MM.1S (cell line): Measurements from ENCODE around the gene NLGN2.

Source experiments
- DNase-seq: peaks from one replicate; pipeline ENCODE4 v3.0.0-alpha.2; 2015
- H2AFZ ChIP-seq: fragments of 300-600 bp; sonication (generic); 2 replicates; pipeline ENCODE4 v1.6.0; 2016; ENCODE audit warnings: antibody characterized with exemption, low read length
- H3F3A ChIP-seq: fragments of 300-600 bp; sonication (generic); 2 replicates; pipeline ENCODE4 v1.6.1; 2016; ENCODE audit warnings: mild to moderate bottlenecking, antibody characterized with exemption, low read length, moderate library complexity, mixed read lengths; ENCODE audit not compliant: insufficient read depth
- H3K27ac ChIP-seq: fragments of 300-600 bp; sonication (generic); 2 replicates; pipeline ENCODE4 v1.5.1; 2016; ENCODE audit warnings: mild to moderate bottlenecking, low read length
- H3K27me3 ChIP-seq: fragments of 300-600 bp; sonication (generic); replicated peaks from 2 replicates; pipeline ENCODE4 v1.6.0; 2016; ENCODE audit warnings: low read length; ENCODE audit not compliant: insufficient read depth
- H3K36me3 ChIP-seq: fragments of 300-600 bp; sonication (generic); replicated peaks from 2 replicates; pipeline ENCODE4 v1.6.1; 2016; ENCODE audit warnings: mild to moderate bottlenecking, low read length, mixed read lengths; ENCODE audit not compliant: insufficient read depth
- H3K4me1 ChIP-seq: fragments of 300-600 bp; sonication (generic); 2 replicates; pipeline ENCODE4 v1.6.1; 2016; ENCODE audit warnings: low read length, mixed read lengths
- H3K4me2 ChIP-seq: fragments of 300-600 bp; sonication (generic); 2 replicates; pipeline ENCODE4 v1.6.0; 2016; ENCODE audit warnings: low read depth, low read length
- H3K4me3 ChIP-seq: fragments of 300-600 bp; sonication (generic); 2 replicates; pipeline ENCODE4 v1.5.1; 2016; ENCODE audit warnings: low read length, mixed read lengths
- H3K79me2 ChIP-seq: fragments of 300-600 bp; sonication (generic); 2 replicates; pipeline ENCODE4 v1.6.1; 2016; ENCODE audit warnings: mixed run types, low read length, mixed read lengths
- H3K9ac ChIP-seq: fragments of 300-600 bp; sonication (generic); 2 replicates; pipeline ENCODE4 v1.6.1; 2016; ENCODE audit warnings: low read length, mixed read lengths
- H3K9me2 ChIP-seq: fragments of 300-600 bp; sonication (generic); replicated peaks from 2 replicates; pipeline ENCODE4 v1.6.1; 2016; ENCODE audit warnings: mild to moderate bottlenecking, low read length, mixed read lengths; ENCODE audit not compliant: insufficient read depth
- H3K9me3 ChIP-seq: fragments of 300-600 bp; sonication (generic); replicated peaks from 2 replicates; pipeline ENCODE4 v1.6.1; 2016; ENCODE audit warnings: mild to moderate bottlenecking, low read length, mixed read lengths; ENCODE audit not compliant: insufficient read depth
- H4K20me1 ChIP-seq: fragments of 300-600 bp; sonication (generic); 2 replicates; pipeline ENCODE4 v1.6.1; 2016; ENCODE audit warnings: mild to moderate bottlenecking, low read length, moderate library complexity, mixed read lengths; ENCODE audit not compliant: insufficient read depth
- CTCF ChIP-seq: fragments of 300-600 bp; sonication (generic); IDR thresholded peaks from 2 replicates; pipeline ENCODE4 v1.5.1; 2016; ENCODE audit warnings: antibody characterized with exemption, low read length, mixed read lengths
- EZH2 ChIP-seq: fragments of 300-600 bp; sonication (generic); optimal IDR thresholded peaks from 2 replicates; pipeline ENCODE3; 2017; ENCODE audit warnings: low read depth, mild to moderate bottlenecking, antibody characterized with exemption, low read length, mixed read lengths
- EZH2phosphoT487 ChIP-seq: fragments of 300-600 bp; sonication (generic); IDR thresholded peaks from 2 replicates; pipeline ENCODE4 v1.6.1; 2018; ENCODE audit warnings: antibody characterized with exemption, low read length

Gene NLGN2

GRCh38 chr17:7462474-7463371, 55.1 kb downstream of the NLGN2 start:
- Histone ChIP-seq H3K4me1 (no peaks in the 10 kb centered on the region), H3K9ac (no peak overlapping the region), H3K27ac (no peak overlapping the region), H3K4me2 (no peak overlapping the region), H3F3A (no peaks in the 10 kb centered on the region), H4K20me1 (no peaks in the 10 kb centered on the region), H3K9me3 (no peaks in the 10 kb centered on the region), H3K36me3 (no peaks in the 10 kb centered on the region), H3K9me2 (no peaks in the 10 kb centered on the region), H3K27me3 (no peaks in the 10 kb centered on the region), H3K79me2 (no peaks in the 10 kb centered on the region), H3K4me3 (no peak overlapping the region), H2AFZ (no peak overlapping the region)
- DNase-seq, result no peak
- TF ChIP-seq EZH2phosphoT487 (no peak), CTCF (no peak), EZH2 (no peak)

- Histone ChIP-seq H3K79me2 (no peaks in the 10 kb centered on the region), H3K4me3 (no peak overlapping the region), H3K9ac (no peak overlapping the region), H3F3A (no peaks in the 10 kb centered on the region), H3K27ac (no peak overlapping the region), H2AFZ (no peak overlapping the region), H3K27me3 (no peaks in the 10 kb centered on the region), H4K20me1 (no peaks in the 10 kb centered on the region), H3K9me2 (no peaks in the 10 kb centered on the region), H3K4me2 (no peak overlapping the region), H3K36me3 (no peaks in the 10 kb centered on the region), H3K4me1 (no peaks in the 10 kb centered on the region), H3K9me3 (no peaks in the 10 kb centered on the region)
- DNase-seq, result no peak
- no peak for TF ChIP-seq EZH2phosphoT487
- TF ChIP-seq EZH2, result no peak
- no peak for TF ChIP-seq CTCF
Observed at GRCh38 chr17:7463372-7463846, 55.8 kb downstream of the NLGN2 start.

GRCh38 chr17:7464081-7464480, 56.4 kb downstream of the NLGN2 start:
- no peaks in the 10 kb centered on the region for H3K79me2 ChIP-seq
- no peak overlapping the region for H3K4me2 ChIP-seq
- no peaks in the 10 kb centered on the region for H4K20me1 ChIP-seq
- H3K9me3 ChIP-seq, result no peaks in the 10 kb centered on the region
- H3K27me3 ChIP-seq, result no peaks in the 10 kb centered on the region
- H3K9me2 ChIP-seq, result no peaks in the 10 kb centered on the region
- H3F3A ChIP-seq, result no peaks in the 10 kb centered on the region
- no peak overlapping the region for H3K4me3 ChIP-seq
- no peak overlapping the region for H3K9ac ChIP-seq
- no peaks in the 10 kb centered on the region for H3K36me3 ChIP-seq
- no peak overlapping the region for H2AFZ ChIP-seq
- no peaks in the 10 kb centered on the region for H3K4me1 ChIP-seq
- DNase-seq, result no peak
- H3K27ac ChIP-seq, result no peak overlapping the region
- no peak for TF ChIP-seq EZH2
- no peak for TF ChIP-seq EZH2phosphoT487
- TF ChIP-seq CTCF, result no peak
